ENCODE measurements around the gene ARHGEF10L.

Gene ARHGEF10L

DNA sequence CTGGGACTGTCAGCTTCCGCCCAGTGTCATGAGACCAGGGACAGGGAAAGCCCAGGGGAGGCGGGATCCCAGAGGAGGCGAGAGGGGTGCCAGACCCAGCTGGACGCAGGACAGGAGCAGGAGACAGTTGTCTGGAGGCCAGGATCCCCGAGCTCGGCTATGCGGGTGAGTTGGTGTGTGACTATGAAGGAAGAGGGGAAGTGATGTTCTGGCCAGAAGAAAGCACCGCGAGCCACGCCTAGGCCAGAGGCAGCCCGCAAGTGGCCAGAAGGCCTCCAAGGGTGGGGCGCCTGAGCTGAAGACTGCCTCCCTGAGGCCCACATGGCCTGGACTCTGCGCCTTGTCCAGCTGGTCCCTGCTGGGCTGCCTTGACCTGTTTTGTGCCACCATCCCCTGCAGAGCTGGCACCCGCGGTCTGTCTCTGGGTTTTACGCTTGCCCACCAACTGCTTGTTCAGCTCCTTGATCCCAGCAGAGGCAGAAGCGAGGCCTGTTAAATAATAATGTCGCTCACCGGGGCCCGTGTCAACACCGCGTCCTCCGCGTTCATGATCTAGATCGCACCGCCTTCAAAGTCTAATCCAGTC, 130.5 kb downstream of the ARHGEF10L start:
- no peaks in the 10 kb centered on the region for H3K27me3 ChIP-seq (ENCODE audit: insufficient read depth, poor library complexity, severe bottlenecking)
- H3K27ac ChIP-seq (replicated peaks): no peak overlapping the region
- H3K4me3 ChIP-seq (replicated peaks; ENCODE audit: insufficient read depth, low read length): no peak overlapping the region
- DNase-seq (ENCODE audit: low read depth in 1 of 2, low spot score in 1 of 2): no peak
- TF ChIP-seq, protein P1, sequence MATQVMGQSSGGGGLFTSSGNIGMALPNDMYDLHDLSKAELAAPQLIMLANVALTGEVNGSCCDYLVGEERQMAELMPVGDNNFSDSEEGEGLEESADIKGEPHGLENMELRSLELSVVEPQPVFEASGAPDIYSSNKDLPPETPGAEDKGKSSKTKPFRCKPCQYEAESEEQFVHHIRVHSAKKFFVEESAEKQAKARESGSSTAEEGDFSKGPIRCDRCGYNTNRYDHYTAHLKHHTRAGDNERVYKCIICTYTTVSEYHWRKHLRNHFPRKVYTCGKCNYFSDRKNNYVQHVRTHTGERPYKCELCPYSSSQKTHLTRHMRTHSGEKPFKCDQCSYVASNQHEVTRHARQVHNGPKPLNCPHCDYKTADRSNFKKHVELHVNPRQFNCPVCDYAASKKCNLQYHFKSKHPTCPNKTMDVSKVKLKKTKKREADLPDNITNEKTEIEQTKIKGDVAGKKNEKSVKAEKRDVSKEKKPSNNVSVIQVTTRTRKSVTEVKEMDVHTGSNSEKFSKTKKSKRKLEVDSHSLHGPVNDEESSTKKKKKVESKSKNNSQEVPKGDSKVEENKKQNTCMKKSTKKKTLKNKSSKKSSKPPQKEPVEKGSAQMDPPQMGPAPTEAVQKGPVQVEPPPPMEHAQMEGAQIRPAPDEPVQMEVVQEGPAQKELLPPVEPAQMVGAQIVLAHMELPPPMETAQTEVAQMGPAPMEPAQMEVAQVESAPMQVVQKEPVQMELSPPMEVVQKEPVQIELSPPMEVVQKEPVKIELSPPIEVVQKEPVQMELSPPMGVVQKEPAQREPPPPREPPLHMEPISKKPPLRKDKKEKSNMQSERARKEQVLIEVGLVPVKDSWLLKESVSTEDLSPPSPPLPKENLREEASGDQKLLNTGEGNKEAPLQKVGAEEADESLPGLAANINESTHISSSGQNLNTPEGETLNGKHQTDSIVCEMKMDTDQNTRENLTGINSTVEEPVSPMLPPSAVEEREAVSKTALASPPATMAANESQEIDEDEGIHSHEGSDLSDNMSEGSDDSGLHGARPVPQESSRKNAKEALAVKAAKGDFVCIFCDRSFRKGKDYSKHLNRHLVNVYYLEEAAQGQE (IDR thresholded peaks at IDR 0.05; ENCODE audit: insufficient replicate concordance, low read depth): no peak
- TF ChIP-seq POLR2AphosphoS5 (IDR thresholded peaks at IDR 0.05; ENCODE audit: low read depth) (no peak), GABPA (IDR thresholded peaks at IDR 0.05; ENCODE audit: low read depth) (no peak)

DNA sequence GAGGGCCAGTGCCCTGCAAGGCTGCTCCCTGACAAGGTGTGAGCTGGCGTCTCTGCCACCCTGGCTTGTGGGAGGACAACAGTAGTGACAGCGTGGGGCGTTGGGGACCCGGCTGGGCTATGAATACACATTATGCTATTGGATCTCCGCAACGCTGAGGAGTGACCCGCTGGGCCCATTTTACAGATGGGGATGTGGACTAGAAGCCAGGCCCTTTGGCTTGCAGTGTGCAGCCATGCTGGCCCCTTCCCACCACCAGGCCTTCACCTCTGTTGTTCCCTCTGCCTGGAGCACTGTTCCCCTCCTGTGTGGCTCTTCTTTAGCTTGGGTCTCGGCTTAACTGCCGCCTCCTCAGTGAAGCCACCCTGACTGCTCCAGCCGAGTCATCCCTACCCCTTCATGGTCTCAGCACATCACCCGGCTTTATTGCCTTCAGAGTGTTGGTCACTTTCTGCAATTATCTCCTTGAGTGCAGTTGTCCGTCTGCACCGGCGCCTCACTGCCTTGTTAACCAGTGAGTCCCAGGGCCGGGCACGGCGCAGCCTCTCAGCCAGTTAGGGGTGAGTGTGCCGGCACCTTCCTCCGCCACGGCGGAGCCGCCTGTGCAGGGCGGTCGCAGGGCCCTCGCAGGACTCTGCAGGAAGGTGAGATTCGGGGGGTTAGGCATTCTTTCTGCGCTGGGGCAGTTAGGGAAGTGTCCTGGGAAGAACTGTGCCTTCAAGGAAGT, 131.3 kb downstream of the ARHGEF10L start:
- Histone ChIP-seq H3K27me3 (ENCODE audit: insufficient read depth, poor library complexity, severe bottlenecking) (no peaks in the 10 kb centered on the region), H3K27ac (replicated peaks) (no peak overlapping the region), H3K4me3 (replicated peaks; ENCODE audit: insufficient read depth, low read length) (no peak overlapping the region)
- no peak for TF ChIP-seq POLR2AphosphoS5 (IDR thresholded peaks at IDR 0.05; ENCODE audit: low read depth)
- TF ChIP-seq GABPA (IDR thresholded peaks at IDR 0.05; ENCODE audit: low read depth): no peak
- TF ChIP-seq SPI1 (IDR thresholded peaks at IDR 0.05; ENCODE audit: borderline replicate concordance, low read depth): no peak
- TF ChIP-seq, protein P1 (IDR thresholded peaks at IDR 0.05; ENCODE audit: insufficient replicate concordance, low read depth): no peak
- TF ChIP-seq, protein P2, sequence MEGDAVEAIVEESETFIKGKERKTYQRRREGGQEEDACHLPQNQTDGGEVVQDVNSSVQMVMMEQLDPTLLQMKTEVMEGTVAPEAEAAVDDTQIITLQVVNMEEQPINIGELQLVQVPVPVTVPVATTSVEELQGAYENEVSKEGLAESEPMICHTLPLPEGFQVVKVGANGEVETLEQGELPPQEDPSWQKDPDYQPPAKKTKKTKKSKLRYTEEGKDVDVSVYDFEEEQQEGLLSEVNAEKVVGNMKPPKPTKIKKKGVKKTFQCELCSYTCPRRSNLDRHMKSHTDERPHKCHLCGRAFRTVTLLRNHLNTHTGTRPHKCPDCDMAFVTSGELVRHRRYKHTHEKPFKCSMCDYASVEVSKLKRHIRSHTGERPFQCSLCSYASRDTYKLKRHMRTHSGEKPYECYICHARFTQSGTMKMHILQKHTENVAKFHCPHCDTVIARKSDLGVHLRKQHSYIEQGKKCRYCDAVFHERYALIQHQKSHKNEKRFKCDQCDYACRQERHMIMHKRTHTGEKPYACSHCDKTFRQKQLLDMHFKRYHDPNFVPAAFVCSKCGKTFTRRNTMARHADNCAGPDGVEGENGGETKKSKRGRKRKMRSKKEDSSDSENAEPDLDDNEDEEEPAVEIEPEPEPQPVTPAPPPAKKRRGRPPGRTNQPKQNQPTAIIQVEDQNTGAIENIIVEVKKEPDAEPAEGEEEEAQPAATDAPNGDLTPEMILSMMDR (IDR thresholded peaks at IDR 0.05; ENCODE audit: insufficient read depth, low read length): no peak
- no peak for DNase-seq (ENCODE audit: low read depth in 1 of 2, low spot score in 1 of 2)

DNA sequence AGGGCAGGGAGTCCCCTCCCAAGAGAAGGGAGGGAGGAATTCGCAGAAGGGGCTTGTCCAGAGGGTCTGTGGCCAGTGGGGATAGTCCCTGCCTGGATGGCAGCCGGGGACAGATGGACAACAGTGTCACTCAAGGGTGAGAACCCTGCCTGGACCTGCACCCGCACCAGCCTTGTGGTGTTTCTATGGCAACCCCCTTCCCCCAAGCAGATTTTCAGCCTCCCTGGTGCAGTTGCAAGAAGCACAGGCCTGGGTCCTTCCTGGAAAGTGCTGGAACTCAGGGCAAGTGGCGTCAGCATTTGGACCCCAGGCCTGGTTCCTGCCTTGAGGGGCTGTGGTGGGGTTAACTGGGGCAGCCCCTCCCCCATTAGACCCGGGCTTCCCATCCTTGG, 131.8 kb downstream of the ARHGEF10L start:
- DNase-seq (ENCODE audit: low read depth in 1 of 2, low spot score in 1 of 2): no peak
- H3K4me3 ChIP-seq (replicated peaks; ENCODE audit: insufficient read depth, low read length): no peak overlapping the region
- H3K27me3 ChIP-seq (ENCODE audit: insufficient read depth, poor library complexity, severe bottlenecking): no peaks in the 10 kb centered on the region
- TF ChIP-seq, protein P2 (IDR thresholded peaks at IDR 0.05; ENCODE audit: insufficient read depth, low read length): no peak
- no peak for TF ChIP-seq POLR2AphosphoS5 (IDR thresholded peaks at IDR 0.05; ENCODE audit: low read depth)
- no peak for TF ChIP-seq SPI1 (IDR thresholded peaks at IDR 0.05; ENCODE audit: borderline replicate concordance, low read depth)
- TF ChIP-seq, protein P1 (IDR thresholded peaks at IDR 0.05; ENCODE audit: insufficient replicate concordance, low read depth): no peak
- no peak for TF ChIP-seq GABPA (IDR thresholded peaks at IDR 0.05; ENCODE audit: low read depth)
- no peak overlapping the region for H3K27ac ChIP-seq (replicated peaks)
